Activated T-cell treated with anti-CD3 and anti-CD28 coated beads for 4 hours (primary cell): Measurements from ENCODE around the gene RFC1.
"Not testable (repeated sequence)": the region's sequence is repeated elsewhere in the genome, so short reads cannot be mapped to it uniquely, and the experiment has no call there.

Experiments used
- DNase-seq: peaks from one replicate; pipeline ENCODE4 v3.0.0-alpha.2; 2020

Gene RFC1

GRCh38 chr4:39365830-39366771 lies at the start of gene RFC1:
Gene RFC1 (minus strand): TSS chr4:39366362. CDS start chr4:39366241, 121 bp downstream.
- DNase-seq, result peak; percentile 93

GRCh38 chr4:39415678-39416283 lies 49.6 kb upstream of the RFC1 start:
- DNase-seq, result no peak

- not testable (repeated sequence) for DNase-seq
Measured at GRCh38 chr4:39411561-39411960, 45.4 kb upstream of the RFC1 start.

GRCh38 chr4:39410415-39410814 lies 44.3 kb upstream of the RFC1 start:
- DNase-seq, result no peak

- no peak for DNase-seq
Measured at GRCh38 chr4:39407584-39407885, 41.4 kb upstream of the RFC1 start.

GRCh38 chr4:39406763-39407583 lies 40.8 kb upstream of the RFC1 start, which contains the start of gene KLB:
Gene KLB (plus strand): TSS chr4:39406930. CDS start chr4:39406950, 20 bp downstream.
- no peak for DNase-seq

- not testable (repeated sequence) for DNase-seq
Measured at GRCh38 chr4:39401640-39402039, 35.5 kb upstream of the RFC1 start.

GRCh38 chr4:39394706-39395105 lies 28.5 kb upstream of the RFC1 start:
- no peak for DNase-seq

- no peak for DNase-seq
Measured at GRCh38 chr4:39390603-39391002, 24.4 kb upstream of the RFC1 start.

GRCh38 chr4:39384563-39384962 lies 18.4 kb upstream of the RFC1 start:
- DNase-seq, result no peak

- no peak for DNase-seq
Measured at GRCh38 chr4:39383690-39384089, 17.5 kb upstream of the RFC1 start.

- no peak for DNase-seq
Measured at GRCh38 chr4:39375478-39375877, 9.3 kb upstream of the RFC1 start.

GRCh38 chr4:39371209-39371608 lies 5.0 kb upstream of the RFC1 start:
- not testable (repeated sequence) for DNase-seq

- DNase-seq, result no peak
Measured at GRCh38 chr4:39369301-39369700, 3.1 kb upstream of the RFC1 start.

- no peak for DNase-seq
Measured at GRCh38 chr4:39367166-39367565, 1.0 kb upstream of the RFC1 start.

GRCh38 chr4:39365360-39365759 lies 802 bp downstream of the RFC1 start:
- no peak for DNase-seq

- DNase-seq, result no peak
Measured at GRCh38 chr4:39363773-39364393, 2.3 kb downstream of the RFC1 start.

GRCh38 chr4:39362827-39363226 lies 3.3 kb downstream of the RFC1 start:
- DNase-seq, result no peak

- not testable (repeated sequence) for DNase-seq
Measured at GRCh38 chr4:39360611-39361010, 5.6 kb downstream of the RFC1 start.

GRCh38 chr4:39357002-39357401 lies 9.2 kb downstream of the RFC1 start:
- DNase-seq, result no peak

GRCh38 chr4:39354254-39354552 lies 12.0 kb downstream of the RFC1 start:
- DNase-seq, result no peak

- peak; percentile 16 for DNase-seq
Measured at GRCh38 chr4:39353478-39354253, 12.5 kb downstream of the RFC1 start.
